Endothelial cell of umbilical vein (primary cell): ENCODE results near the gene USP7. TPM values are rescaled to one million over a fixed set of nuclear protein-coding genes. Genes with fewer than 3 reads are reported as not detected.

Experiments
- BruUV-seq: library from RNA; stranded (reverse); fragments of 400-500 nt; replicated peaks from 2 replicates; lab custom pipeline; 2021; lab: Mats Ljungman, UMichigan
- CTCF ChIA-PET: fragments of 300-600, 350-600 bp; sonication (Branson Sonifier 250); formaldehyde crosslinking; loops from one replicate; lab custom pipeline; 2021; ENCODE audit warnings: antibody characterized with exemption, inconsistent platforms; lab: Charles Lee
- POLR2A ChIA-PET: fragments of 300-600, 350-600 bp; sonication (Branson Sonifier 250); formaldehyde crosslinking; loops from one replicate; lab custom pipeline; 2021; ENCODE audit warnings: antibody characterized with exemption, inconsistent platforms; lab: Charles Lee
- DNase-seq: peaks from one replicate; pipeline ENCODE4 v3.0.0-alpha.2; 2011; ENCODE audit warnings: low read depth, low spot score
- FAIRE-seq: peaks from 2 replicates; lab custom pipeline; 2011; peaks lifted over from hg19 to GRCh38; lab: Jason Lieb, UNC
- H2AFZ ChIP-seq: 2 replicates; pipeline ENCODE4 v1.6.0; 2012; ENCODE audit warnings: low read depth, low read length, control low read depth, inconsistent platforms
- H3K27ac ChIP-seq: 2 replicates; pipeline ENCODE4 v1.5.1; 2011; ENCODE audit warnings: low read depth, mild to moderate bottlenecking, control low read depth, low read length, moderate library complexity; ENCODE audit not compliant: insufficient read depth
- H3K27me3 ChIP-seq, 2 experiments: 2 replicates each; pipeline versions ENCODE4 v1.6.0 to v1.6.1; 2011; ENCODE audit warnings: low read length in 2 of 2, mixed read lengths in 1 of 2; ENCODE audit not compliant: control insufficient read depth in 2 of 2, insufficient read depth in 2 of 2
- H3K36me3 ChIP-seq, 2 experiments: 2 replicates in 1 of 2; 3 replicates in 1 of 2; pipeline ENCODE4 v1.5.1; 2011; ENCODE audit warnings: low read length in 2 of 2, mild to moderate bottlenecking in 1 of 2, moderate library complexity in 1 of 2; ENCODE audit not compliant: control insufficient read depth in 2 of 2, insufficient read depth in 2 of 2; ENCODE audit errors: extremely low read depth in 1 of 2
- H3K4me1 ChIP-seq: 3 replicates; pipeline ENCODE4 v1.5.1; 2011; ENCODE audit warnings: mild to moderate bottlenecking, low read length; ENCODE audit not compliant: control insufficient read depth, insufficient read depth; ENCODE audit errors: extremely low read depth
- H3K4me2 ChIP-seq: 2 replicates; pipeline ENCODE4 v1.6.1; 2011; ENCODE audit warnings: low read length, control low read depth, mixed read lengths; ENCODE audit not compliant: insufficient read depth
- H3K4me3 ChIP-seq, 3 experiments: fragments of 200-600 bp in 1 of 3; sonication (generic), shearing (Covaris generic) in 1 of 3; replicated peaks in 1 of 3; 2 replicates each; pipeline ENCODE4 v1.5.1; 2011 to 2016; ENCODE audit warnings: control low read depth in 3 of 3, low read length in 3 of 3, mild to moderate bottlenecking in 2 of 3, inconsistent platforms in 1 of 3, low read depth in 1 of 3, moderate library complexity in 1 of 3; ENCODE audit not compliant: insufficient read depth in 1 of 3
- H3K79me2 ChIP-seq: 2 replicates; pipeline ENCODE4 v1.6.0; 2012; ENCODE audit warnings: low read length, inconsistent platforms; ENCODE audit not compliant: control insufficient read depth, insufficient read depth
- H3K9ac ChIP-seq: replicated peaks from 2 replicates; pipeline ENCODE3; 2011; ENCODE audit warnings: low read length, control low read depth; ENCODE audit not compliant: insufficient read depth; ENCODE audit errors: extremely low read depth
- H3K9me1 ChIP-seq: replicated peaks from 3 replicates; pipeline ENCODE4 v1.6.0; 2011; ENCODE audit warnings: mild to moderate bottlenecking, low read length; ENCODE audit not compliant: control insufficient read depth, insufficient read depth; ENCODE audit errors: extremely low read depth
- H3K9me3 ChIP-seq: replicated peaks from 2 replicates; pipeline ENCODE4 v1.5.1; 2012; ENCODE audit warnings: low read length, inconsistent platforms; ENCODE audit not compliant: control insufficient read depth, insufficient read depth
- H4K20me1 ChIP-seq: replicated peaks from 2 replicates; pipeline ENCODE3; 2011; ENCODE audit warnings: mild to moderate bottlenecking, low read length; ENCODE audit not compliant: control insufficient read depth, insufficient read depth; ENCODE audit errors: extremely low read depth
- CTCF ChIP-seq, 2 donors: IDR thresholded peaks; 1 replicate in 1 of 2; 2 replicates in 1 of 2; pipeline ENCODE4 v1.5.1; 2011; ENCODE audit warnings: low read length in 2 of 2, mild to moderate bottlenecking in 2 of 2, moderate library complexity in 2 of 2, control low read depth in 1 of 2, inconsistent platforms in 1 of 2, low read depth in 1 of 2; ENCODE audit not compliant: insufficient read depth in 1 of 2; ENCODE audit errors: extremely low read depth in 1 of 2
- EZH2 ChIP-seq: IDR thresholded peaks from 2 replicates; pipeline ENCODE4 v1.6.1; 2012; ENCODE audit warnings: borderline replicate concordance, low read depth, mild to moderate bottlenecking, moderate library complexity, low read length, inconsistent platforms; ENCODE audit not compliant: severe bottlenecking
- FOS ChIP-seq: IDR thresholded peaks from 2 replicates; pipeline ENCODE4 v1.6.1; 2011; ENCODE audit warnings: mild to moderate bottlenecking, low read length, moderate library complexity, borderline replicate concordance; ENCODE audit not compliant: insufficient read depth
- GATA2 ChIP-seq: IDR thresholded peaks from 2 replicates; pipeline ENCODE4 v1.7.0; 2011; ENCODE audit warnings: low read depth, mild to moderate bottlenecking, moderate library complexity, mixed read lengths, low read length; ENCODE audit not compliant: insufficient read length, insufficient read depth
- JUN ChIP-seq: IDR thresholded peaks from 2 replicates; pipeline ENCODE4 v1.6.1; 2011; ENCODE audit warnings: borderline replicate concordance, low read depth; ENCODE audit not compliant: insufficient read length, insufficient read depth
- MYC ChIP-seq: IDR thresholded peaks from one replicate; pipeline ENCODE4 v1.6.1; 2011; ENCODE audit warnings: mild to moderate bottlenecking, low read depth, low read length
- POLR2A ChIP-seq: IDR thresholded peaks from 2 replicates; pipeline ENCODE4 v1.6.1; 2012; ENCODE audit warnings: low read depth, mild to moderate bottlenecking, control low read depth, low read length
- POLR2AphosphoS5 ChIP-seq: IDR thresholded peaks from 2 replicates; pipeline ENCODE4 v1.6.1; 2012; ENCODE audit warnings: low read depth, mild to moderate bottlenecking, control low read depth, low read length, moderate library complexity; ENCODE audit not compliant: insufficient read depth
- dilution Hi-C: fragments of 300-500 bp; cut with MboI; formaldehyde crosslinking; loops from one replicate; pipeline ENCODE4 v1.15.0; 2019; ENCODE audit warnings: low sequenced_read_pairs; ENCODE audit not compliant: extremely low pct_ligation_motif_present
- intact Hi-C: fragments of 100-400 bp; cut with micrococcal nuclease; formaldehyde crosslinking; loops from one replicate; pipeline ENCODE4 v1.10.0; 2022
- polyA plus RNA-seq, 4 experiments: library from polyadenylated mRNA; depleted of rRNA in 3 of 4; stranded (reverse) in 3 of 4; unstranded in 1 of 4; fragments of >200 nt; gene quantifications; 2 replicates each; pipeline versions ENCODE4 v1.2.1 to v1.2.3, GENCODE V29; 2011 to 2012; ENCODE audit warnings: missing spikeins in 1 of 4
- total RNA-seq: library from RNA; stranded (reverse); gene quantifications from 2 replicates; pipeline ENCODE4 v1.2.3, GENCODE V29; 2021
- TF ChIP-seq, protein P1 (sequence below): IDR thresholded peaks from 2 replicates; pipeline ENCODE4 v1.6.1; 2011; ENCODE audit not compliant: insufficient read depth, insufficient read length

Gene USP7
- total and polyA plus RNA-seq, 2 donors (not counting 3 experiments of a cell fraction or from before 2014, with no cell fraction given), result 17.7 to 130 TPM

DNA sequence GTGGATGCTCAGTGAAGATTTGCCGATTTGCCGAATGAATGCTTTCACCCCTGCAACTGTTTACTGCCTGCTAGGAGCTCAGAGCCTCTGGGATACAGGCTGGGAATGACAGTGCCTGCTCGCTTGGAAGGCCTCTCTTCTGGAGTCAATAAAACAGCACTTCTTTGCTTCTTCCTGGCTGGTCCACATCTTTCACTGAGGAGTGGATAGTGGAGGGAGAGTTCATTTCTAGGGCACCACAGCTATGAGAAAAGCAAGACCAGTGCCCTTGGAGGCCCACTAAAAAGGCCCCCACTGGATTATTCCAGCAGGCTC lies 3.1 kb upstream of the USP7 start:
- H3K4me3 ChIP-seq, result no peak overlapping the region
- ChIA-PET POLR2A (no interaction called here), CTCF (interaction anchor here (0.5 to 1.6 kb wide), 3 partner anchors 23 to 67 kb away, joined by 3 to 7 read pairs (median 3); no protein-coding TSS in a partner anchor)
- dilution Hi-C loops (no loop called here), intact Hi-C loops (no loop called here)
- no peaks in the 10 kb centered on the region for H4K20me1 ChIP-seq
- peaks cover 8% of the 10 kb centered on the region for H3K4me1 ChIP-seq
- H3K9ac ChIP-seq, result no peak overlapping the region
- H3K27ac ChIP-seq, result no peak overlapping the region
- H3K4me2 ChIP-seq, result no peak overlapping the region
- TF ChIP-seq JUN (no peak), EZH2 (no peak), POLR2AphosphoS5 (no peak), GATA2 (no peak), POLR2A (no peak), FOS (no peak), CTCF (IDR thresholded peaks at IDR 0.05; ENCODE audit: extremely low read depth in 1 of 2, insufficient read depth in 1 of 2, low read depth in 1 of 2, low read length in 2 of 2) (no peak), MYC (no peak)
- TF ChIP-seq, protein P1, sequence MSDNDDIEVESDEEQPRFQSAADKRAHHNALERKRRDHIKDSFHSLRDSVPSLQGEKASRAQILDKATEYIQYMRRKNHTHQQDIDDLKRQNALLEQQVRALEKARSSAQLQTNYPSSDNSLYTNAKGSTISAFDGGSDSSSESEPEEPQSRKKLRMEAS, result no peak
- peaks cover 13% of the 10 kb centered on the region for H3K79me2 ChIP-seq
- DNase-seq (no peak), FAIRE-seq (no peak)
- H3K27me3 ChIP-seq, result no peaks in the 10 kb centered on the region
- no peaks in the 10 kb centered on the region for H3K9me1 ChIP-seq
- H3K9me3 ChIP-seq, result no peaks in the 10 kb centered on the region
- H2AFZ ChIP-seq, result no peak overlapping the region
- no peaks in the 10 kb centered on the region for H3K36me3 ChIP-seq
- no TSS peak for BruUV-seq
